D341Med (cell line): ENCODE data around the gene SH3TC2.
"Not testable (repeated sequence)": the region's sequence is repeated elsewhere in the genome, so short reads cannot be mapped to it uniquely, and the experiment has no call there.

ENCODE experiments used
- DNase-seq: peaks from one replicate; pipeline ENCODE4 v3.0.0; 2012; ENCODE audit warnings: low spot score

SH3TC2 gene

DNA sequence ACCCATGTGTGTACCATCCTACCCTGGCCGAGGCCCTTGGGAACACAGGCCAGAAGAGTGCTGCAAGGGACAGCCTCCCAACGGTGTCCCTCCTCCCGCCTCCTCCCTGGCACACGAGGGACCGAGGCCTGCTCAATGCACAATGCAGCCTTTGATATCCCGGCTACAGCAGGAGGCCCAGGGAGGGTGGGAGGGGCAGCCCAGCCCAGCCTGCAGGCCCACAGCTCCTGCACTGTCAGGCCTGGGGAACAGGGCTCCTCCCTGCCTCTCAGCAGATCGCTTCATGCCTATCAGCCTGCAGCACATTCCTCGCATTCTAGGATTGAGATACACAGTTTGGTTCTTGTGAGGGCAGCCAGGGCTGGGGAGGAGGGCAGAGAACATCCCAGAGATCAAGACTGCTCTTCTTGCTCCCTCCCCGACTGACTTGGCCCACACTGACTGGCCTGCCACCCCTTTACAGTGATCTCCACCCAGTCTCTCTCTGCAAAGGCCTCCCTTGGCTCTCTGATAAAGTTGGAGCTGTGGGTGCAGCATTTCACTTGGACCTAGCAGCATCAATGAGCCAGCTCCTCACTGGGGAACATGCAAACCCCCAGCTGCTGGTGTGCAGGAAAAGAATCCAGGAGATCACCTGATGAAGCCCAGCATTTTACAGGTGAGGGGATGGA is at the start of gene SH3TC2:
Gene SH3TC2 (minus strand): TSS at position 46 of the 671 bp plus-strand sequence. CDS start 40 bp downstream, at position 6.
- peak; percentile 31 for DNase-seq

DNA sequence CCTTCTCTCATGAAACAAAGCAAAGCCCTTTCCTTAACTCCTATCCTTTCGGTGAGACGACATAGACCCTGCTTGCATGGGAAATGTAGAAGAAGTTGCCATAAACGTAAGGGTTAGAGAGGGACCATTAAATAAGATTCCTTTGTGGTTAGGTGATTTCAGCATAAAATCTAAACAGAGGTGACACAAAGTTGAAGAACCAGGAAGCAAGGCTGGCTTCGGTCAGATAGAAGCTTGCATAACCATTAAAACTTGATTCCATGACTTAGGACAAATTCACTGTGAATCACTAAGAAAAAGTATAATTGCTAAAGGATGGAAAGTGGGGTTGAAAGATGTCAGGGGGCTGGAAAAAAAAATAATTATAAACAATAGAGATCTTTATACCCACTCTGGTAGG is 47.5 kb upstream of the SH3TC2 start:
- no peak for DNase-seq

DNA sequence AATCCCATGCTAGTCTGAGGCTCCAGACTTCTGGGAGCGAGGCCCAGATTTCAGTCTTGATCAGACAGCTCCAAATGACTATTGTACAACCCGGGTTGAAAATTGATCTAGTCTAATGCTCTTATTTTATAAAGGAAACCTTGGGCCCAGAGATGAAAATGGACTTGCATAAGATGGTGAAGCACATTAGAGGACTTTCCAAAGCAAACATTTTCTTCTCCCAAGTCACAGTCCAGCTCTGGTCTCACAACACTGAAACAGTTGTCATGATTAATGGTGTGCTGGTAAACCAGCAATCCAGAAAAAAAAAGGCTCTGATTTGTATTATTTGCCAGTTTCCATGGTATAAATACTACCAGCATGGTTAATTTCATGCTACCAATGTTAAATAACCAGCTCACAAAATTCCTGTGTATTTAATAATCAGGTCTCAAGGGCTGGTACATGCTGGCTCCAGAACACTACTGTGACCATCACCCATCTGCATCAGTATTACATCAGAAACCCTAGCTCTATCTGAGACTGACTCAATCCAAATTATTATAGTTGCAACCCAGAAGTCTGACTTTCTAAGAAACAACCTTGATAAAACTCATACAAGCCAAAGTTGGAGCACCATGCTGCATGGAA is 45.9 kb upstream of the SH3TC2 start:
- no peak for DNase-seq

DNA sequence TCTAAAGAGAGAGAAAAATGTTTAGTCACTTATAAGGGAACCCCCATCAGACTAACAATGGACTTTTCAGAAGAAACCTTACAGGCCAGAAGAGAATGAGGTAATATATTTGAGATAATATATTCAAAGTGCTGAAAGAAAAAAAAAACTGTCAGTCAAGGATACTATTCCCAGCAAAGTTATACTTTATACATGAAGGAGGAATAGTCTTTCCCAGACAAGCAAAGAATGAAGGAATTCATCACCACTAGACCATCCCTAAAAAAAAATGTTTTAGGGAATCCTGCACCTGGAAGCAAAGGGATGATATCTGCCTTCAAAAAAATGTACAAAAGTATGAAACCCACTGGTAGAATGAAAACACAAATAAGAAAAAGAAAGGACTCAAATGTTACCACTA is 37.5 kb upstream of the SH3TC2 start:
- no peak for DNase-seq

DNA sequence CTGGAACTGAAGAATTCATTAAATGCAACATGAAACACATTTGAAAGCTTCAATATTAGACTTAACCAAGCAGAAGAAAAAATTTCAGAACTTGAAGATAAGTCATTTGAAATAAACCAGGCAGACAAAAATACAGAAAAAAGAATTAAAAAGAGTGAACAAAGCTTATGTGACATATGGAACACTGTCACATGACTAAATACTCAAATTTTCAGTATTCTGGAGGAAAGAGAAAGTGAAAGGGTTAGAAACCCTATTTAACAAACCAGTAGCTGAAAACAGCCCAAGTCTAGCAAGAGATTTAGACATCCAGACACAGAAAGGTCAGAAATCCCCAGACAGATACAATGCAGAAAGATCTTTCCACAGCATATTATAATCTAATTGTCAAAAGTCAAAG is 37.1 kb upstream of the SH3TC2 start:
- DNase-seq = no peak

DNA sequence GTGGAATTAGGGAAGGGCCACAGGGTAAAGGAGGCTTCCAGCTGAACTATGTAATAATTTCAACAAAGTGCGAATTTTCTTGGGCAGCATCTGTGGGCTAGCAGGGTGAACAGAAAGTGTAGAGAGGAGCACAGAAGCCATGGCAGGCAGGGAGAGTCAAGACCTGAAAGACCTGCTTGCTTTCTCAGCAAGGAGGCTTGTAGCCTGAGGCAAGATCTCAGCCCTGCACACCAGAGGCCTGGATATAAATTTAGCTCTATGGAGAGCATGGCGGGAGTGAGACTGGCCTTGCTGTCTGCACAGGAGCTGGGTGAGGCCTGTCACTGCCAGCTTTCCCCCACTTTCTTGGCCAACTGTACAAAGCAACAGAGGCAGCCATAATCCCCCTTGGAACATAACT is 32.1 kb upstream of the SH3TC2 start:
- no peak for DNase-seq

DNA sequence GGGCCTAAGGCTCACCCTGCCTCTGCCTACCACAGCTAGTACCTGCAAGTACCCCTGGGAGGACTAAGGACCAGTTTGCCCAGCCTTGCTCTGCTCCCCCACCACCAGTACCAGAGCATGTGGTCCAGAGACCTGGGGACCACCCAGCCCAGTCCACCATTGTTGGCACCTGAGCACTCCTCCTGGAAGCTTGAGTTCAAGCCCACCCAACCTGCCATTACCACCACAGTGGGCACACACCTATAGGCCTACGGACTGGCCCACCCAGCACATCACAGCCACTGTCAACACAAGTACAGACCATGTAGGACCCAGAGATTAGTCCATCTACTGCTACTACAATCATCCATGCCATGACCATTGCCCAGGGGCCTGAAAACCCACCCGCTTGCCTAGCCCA is 30.8 kb upstream of the SH3TC2 start:
- no peak for DNase-seq

DNA sequence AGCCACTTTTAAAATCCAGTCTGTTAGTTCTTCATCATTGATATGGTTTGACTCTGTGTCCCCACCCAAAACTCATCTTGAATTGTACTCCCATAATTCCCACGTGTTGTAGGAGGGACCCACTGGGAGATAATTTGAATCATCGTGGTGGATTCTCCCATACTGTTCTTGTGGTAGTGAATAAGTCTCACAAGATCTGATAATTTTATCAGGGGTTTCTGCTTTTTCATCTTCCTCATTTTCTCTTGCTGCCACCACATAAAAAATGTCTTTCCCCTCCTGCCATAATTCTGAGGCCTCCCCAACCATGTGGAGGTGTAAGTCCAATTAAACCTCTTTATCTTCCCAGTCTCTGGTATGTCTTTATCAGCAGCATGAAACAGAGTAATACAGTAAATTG is 26.9 kb upstream of the SH3TC2 start:
- DNase-seq = no peak

DNA sequence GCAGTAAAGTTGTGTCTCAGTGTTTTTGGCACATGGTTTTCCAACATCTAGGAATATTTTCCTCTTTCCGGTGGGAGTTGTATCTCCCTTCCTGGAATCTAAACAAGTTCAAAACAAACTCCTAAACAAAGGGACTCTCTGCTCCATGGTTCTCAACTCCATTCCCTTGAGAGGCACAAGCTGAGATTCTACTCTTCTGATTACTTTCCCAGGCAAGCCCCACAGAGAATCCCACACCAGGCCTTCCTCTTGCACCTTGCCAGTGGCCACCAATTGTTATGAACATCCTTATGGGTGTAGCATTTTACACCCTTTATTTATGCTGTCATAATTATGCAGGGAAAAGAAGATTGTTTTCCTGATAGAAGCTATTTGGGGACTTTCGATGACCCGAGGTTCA is 25.8 kb upstream of the SH3TC2 start:
- DNase-seq = no peak

DNA sequence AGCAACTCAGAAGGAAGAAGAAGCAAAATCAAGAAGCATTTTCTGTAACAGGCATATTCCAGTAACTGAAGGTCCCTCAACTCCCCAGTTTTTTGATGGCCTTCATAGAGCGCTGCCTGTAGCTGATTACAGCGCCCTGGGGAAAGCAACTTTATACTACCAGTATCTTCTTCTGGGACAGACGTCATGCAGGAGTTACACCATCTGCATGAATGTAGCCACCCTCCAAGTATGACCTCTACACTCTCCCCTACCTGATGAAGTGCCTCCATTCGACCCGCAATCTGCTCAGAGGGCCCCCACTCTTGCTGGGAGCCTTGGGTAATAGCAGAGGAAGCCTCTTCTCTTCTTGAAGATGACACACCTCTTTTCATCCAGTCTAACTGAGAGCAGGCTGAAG is 21.0 kb upstream of the SH3TC2 start:
- DNase-seq = no peak

DNA sequence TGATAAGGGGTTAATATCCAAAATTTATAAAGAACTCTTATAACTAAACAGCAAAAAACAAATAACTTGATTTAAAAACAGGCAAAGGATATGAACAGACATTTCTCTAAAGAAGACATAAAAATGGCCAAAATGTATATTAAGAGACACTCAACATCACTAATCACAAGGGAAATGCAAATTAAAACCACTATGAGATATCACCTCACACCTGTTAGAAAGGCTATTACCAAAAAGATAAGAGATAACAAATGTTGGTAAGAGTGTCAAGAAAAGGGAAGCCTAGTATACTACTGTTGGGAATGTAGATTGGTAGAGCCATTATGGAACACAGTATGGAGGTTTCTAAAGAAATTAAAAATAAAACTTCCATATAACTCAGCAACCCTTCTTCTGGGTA is 19.4 kb upstream of the SH3TC2 start:
- DNase-seq = no peak

DNA sequence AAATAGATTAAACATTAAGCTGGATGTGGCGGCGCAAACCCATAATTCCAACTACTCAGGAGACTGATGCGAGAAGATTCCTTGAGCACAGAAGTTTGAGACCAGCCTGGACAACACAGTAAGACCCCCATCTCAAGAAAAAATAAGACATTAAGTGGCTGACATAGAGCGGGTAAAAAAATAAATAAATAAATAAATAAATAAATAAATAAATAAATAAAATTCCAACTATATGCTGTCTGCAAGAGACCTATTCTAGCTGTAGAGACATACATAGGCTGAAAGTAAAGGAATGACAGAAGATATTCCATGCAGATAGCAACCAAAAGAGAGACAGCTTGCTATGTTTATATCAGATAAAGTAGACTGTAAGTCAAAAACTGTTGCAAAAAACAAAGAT is 17.4 kb upstream of the SH3TC2 start:
- DNase-seq = no peak

DNA sequence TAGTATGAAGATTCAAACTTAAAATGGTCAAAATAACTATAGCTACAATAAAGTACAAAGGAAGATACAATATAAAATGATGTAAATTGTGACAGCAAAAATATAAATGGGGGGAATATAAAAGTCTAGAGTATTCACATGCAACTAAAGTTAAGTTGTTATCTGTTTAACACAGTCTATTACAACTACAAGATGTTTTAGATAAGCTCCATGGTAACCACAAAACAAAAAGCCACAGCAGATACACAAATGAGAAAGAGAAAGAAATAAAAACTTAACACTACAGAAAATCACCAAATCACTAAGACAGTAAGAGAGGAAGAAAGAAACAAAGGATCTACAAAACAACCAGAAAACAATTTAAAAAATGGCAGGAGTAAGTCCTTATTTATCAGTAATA is 17.0 kb upstream of the SH3TC2 start:
- DNase-seq = no peak

DNA sequence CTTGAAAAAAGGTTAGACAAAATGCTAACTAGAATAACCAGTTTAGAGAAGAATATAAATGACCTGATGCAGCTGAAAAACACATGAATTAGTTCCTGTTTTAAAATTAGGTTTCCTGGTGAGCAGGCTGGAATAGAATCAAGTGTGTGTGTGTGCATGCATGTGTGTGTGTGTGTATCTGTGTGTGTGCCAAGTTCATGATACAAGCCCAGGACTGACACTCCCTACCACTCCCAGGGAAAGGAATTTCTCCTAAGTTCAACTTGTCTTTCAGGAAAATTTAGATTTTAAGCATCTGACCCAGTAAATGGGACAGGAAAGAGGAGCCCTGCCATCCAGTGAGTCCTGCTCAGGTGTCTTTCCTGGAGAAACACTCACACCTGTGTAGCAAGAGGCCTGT is 11.2 kb upstream of the SH3TC2 start:
- DNase-seq = not testable (repeated sequence)

DNA sequence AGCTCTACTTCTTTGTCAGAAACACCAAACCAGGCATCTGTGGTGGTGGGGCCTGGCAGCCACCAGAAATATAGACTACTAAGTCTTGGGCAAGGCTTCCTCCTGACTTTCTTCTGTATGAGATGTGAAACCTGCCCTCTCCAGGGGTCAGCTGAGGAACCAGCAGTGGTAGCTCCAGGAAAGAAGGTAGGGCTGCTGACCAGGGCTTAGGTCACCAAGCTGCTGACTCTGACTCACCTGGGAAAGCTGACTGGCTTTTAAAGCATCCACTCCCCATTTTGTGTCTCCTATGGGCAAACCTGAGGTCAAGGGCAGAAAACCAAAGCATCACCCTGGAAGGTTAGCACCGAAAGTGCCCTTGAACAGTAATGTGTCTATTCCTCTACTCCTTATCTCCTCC is 10.4 kb upstream of the SH3TC2 start:
- DNase-seq = no peak

DNA sequence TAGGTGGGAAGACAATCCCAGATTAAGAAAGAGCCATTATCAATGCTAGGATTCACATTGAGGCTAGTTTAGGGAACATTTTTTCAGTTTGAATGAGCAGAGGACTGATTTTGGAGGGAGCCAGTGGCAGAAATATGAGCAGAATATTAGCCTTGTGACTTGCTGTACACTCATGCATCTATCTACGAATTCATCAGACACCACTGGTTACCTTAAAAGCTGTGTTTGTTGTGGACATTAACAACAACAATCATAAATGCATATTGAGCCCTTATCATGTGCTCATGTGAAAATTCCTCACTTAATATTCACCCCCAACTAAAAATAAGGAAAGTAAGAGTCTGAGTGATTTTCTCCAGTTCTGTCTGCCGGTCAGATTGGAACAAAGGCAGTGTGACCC is 9.9 kb upstream of the SH3TC2 start:
- DNase-seq = no peak

DNA sequence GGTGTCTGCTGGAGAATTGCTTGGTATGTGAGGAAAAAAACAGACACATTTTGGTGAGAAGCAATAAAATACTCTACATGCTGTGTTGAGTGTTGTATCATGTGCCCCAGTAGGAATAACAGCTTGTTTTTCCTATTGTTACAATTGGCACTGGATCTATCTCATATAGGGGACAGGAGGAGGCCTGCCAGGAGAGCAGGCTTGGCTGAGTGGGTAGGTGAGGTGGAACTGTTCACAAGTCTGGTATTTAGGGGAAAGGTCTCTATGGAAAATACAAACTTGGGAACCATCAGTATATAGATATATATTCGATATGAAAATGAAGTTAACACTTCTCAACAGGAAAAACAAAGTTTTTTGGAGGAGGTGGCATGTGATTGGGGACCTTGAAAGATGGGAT is 9.5 kb upstream of the SH3TC2 start:
- DNase-seq = no peak

DNA sequence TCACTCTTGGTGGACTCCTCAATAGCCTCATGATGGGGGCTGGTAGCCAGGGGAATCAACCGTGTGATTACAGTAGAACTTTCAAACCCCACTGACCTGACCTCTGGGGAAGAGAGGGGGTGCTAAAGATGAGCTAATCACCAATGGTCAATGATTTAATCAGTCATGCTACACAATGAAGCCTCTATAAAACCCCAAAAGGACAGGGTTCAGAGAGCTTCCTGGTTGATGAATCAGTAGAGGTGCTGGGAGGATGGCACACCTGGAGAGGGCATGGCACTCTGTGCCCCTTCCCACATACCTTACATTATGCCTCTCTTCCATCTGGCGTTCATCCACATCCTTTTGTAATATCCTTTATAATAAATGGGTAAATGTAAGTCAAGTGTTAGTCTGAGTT is 8.9 kb upstream of the SH3TC2 start:
- no peak for DNase-seq

DNA sequence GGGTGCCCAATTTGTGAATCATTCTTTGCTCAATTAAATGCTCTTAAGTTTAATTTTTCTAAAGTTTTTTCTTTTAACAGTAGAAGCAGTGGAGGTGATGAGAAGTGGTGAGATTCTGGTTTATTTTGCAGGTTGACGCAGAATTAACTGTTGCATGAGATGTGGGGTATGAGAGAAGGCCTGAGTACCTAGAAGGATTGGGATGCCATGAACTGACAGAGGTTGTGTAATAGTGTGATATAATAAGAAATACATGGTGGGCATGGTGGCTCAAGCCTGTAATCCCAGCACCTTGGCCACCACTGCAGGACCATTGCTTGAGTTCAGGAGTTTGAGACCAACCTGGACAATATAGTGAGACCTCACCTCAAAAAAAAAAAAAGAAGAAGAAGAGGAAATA is 8.4 kb upstream of the SH3TC2 start:
- no peak for DNase-seq

DNA sequence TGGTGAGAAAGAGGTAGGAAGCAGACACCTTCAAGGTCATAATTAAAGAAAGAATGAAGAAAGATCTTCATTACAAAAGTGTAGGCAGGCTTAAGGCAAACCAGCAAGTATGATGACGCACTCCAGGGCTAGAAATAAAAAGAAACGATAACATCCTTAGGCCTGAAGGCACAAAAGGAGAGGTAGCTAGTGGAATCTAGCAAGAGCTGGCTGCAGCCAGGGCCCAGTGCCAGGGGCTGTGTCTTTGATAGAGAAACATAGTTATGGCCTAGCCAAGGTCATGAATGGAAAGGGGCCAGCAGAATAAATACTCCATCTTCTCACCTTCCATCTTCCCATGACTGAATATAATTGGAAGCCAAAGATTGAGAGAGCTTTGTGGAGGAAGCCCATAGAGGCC is 6.8 kb upstream of the SH3TC2 start:
- no peak for DNase-seq

DNA sequence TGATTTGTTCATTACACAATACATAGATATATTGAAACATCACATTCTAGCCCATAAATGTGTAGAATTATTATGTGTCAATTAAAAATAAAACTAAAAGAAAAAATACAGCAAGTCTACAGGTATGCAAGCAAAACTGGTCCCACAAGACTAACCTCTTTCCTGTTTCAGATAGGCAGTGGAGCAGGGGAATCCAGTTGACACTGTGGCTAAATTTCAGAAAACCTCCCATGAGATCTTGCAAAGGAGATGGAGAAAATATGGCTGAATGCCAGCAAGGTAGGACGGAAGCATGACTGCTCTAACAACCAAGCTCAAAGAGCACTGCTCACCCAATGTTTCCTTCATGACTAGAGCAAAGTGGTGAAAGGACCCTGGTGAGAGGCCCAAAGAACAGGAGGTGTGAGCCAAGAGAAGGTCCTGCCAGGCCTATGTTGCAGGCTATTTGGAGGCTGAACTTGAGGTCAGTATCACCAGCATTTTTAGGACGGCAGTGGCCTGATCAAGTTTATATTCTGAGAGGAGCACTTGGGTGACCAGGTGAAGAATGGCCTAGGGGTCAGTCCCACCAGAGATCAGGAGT is 1.1 kb upstream of the SH3TC2 start:
- no peak for DNase-seq

DNA sequence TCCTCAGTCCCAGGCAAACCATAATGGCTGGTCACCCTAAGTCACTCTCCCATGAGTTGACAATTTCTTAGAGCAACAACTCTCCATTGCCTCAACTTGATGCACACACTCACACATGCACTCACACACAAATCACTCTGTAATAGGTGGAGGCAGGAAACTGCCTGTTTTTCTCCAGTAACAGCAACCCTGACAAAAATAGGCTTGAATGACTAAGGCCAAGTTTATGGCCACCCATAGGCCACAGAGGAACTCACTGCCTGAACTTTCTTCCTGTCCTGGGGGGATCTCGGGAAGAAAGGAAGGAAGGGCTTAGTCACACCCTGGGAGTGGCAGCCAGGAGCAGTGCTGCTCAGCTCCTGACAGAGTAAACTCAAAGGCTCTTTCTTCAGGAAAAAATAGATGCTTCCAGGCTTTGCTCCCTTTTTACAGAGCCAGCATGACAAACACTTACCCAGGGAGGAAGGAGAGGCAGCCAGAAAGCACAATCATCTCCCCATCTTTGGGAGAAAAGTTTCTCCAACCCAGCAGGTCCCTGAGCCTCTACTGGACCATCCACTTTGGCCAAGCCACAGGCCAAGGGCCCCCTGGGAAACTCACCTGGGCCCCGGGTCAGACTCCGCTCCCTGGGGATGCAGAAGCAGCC is 368 bp downstream of the SH3TC2 start:
- no peak for DNase-seq

DNA sequence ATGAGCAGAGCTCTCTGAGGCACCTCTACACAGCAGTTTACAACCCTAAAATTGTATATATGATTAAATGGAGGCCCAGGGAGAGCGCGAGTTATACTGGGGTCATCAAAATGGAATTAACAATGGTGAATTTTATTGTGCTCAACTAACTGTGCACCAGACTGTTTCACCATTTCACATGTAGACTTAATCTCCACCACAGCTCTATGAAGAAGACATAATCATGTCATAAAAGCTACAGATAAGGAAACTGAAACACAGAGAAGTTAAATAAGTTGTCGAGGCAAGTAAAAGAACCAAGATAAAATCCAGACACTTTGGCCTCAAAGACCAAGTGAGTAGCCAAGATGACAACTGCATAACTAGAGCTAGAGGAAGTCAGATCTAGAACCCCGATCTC is 1.5 kb downstream of the SH3TC2 start:
- DNase-seq = no peak
